HG03097 (cell line): ENCODE measurements around the gene AKT3.
"Not testable (repeated sequence)": the region's sequence is repeated elsewhere in the genome, so short reads cannot be mapped to it uniquely, and the experiment has no call there.

Source experiments
- ATAC-seq: cut with Tn5 transposase; IDR thresholded peaks from one replicate; pipeline ENCODE4 v1.9.1; 2021; ENCODE audit not compliant: unreplicated experiment, low FRiP score

The AKT3 gene

GRCh38 chr1:243713470-243714186, 136.4 kb downstream of the AKT3 start:
- no peak for ATAC-seq

GRCh38 chr1:243712941-243713340, 137.1 kb downstream of the AKT3 start:
- no peak for ATAC-seq

- ATAC-seq: no peak
Observed at GRCh38 chr1:243712242-243712641, 137.8 kb downstream of the AKT3 start.

- ATAC-seq: no peak
Observed at GRCh38 chr1:243710467-243710866, 139.6 kb downstream of the AKT3 start.

- no peak for ATAC-seq
Observed at GRCh38 chr1:243708210-243708609, 141.8 kb downstream of the AKT3 start.

GRCh38 chr1:243706563-243706962, 143.5 kb downstream of the AKT3 start:
- no peak for ATAC-seq

GRCh38 chr1:243705585-243705984, 144.5 kb downstream of the AKT3 start:
- no peak for ATAC-seq

- ATAC-seq: no peak
Observed at GRCh38 chr1:243701872-243702271, 148.2 kb downstream of the AKT3 start.

- ATAC-seq: no peak
Observed at GRCh38 chr1:243693800-243694199, 156.2 kb downstream of the AKT3 start.

- no peak for ATAC-seq
Observed at GRCh38 chr1:243686159-243686558, 163.9 kb downstream of the AKT3 start.

GRCh38 chr1:243680860-243681259, 169.2 kb downstream of the AKT3 start:
- ATAC-seq: no peak

GRCh38 chr1:243672539-243673074, 177.4 kb downstream of the AKT3 start:
- ATAC-seq: no peak

- no peak for ATAC-seq
Observed at GRCh38 chr1:243667591-243667990, 182.5 kb downstream of the AKT3 start.

- ATAC-seq: no peak
Observed at GRCh38 chr1:243667133-243667532, 182.9 kb downstream of the AKT3 start.

- no peak for ATAC-seq
Observed at GRCh38 chr1:243663651-243664050, 186.4 kb downstream of the AKT3 start.

GRCh38 chr1:243662169-243662568, 187.9 kb downstream of the AKT3 start:
- ATAC-seq: not testable (repeated sequence)

- no peak for ATAC-seq
Observed at GRCh38 chr1:243658594-243659105, 191.4 kb downstream of the AKT3 start.

- no peak for ATAC-seq
Observed at GRCh38 chr1:243657793-243658192, 192.2 kb downstream of the AKT3 start.

- not testable (repeated sequence) for ATAC-seq
Observed at GRCh38 chr1:243649530-243649929, 200.5 kb downstream of the AKT3 start.

GRCh38 chr1:243646841-243647240, 203.2 kb downstream of the AKT3 start:
- no peak for ATAC-seq

GRCh38 chr1:243645281-243645680, 204.8 kb downstream of the AKT3 start:
- ATAC-seq: no peak

- no peak for ATAC-seq
Observed at GRCh38 chr1:243642936-243643335, 207.1 kb downstream of the AKT3 start.
